H1 (cell line): ENCODE results near the gene ME1. TPM values are rescaled to one million over a fixed set of nuclear protein-coding genes. Genes with fewer than 3 reads are reported as not detected.

Experiments used
- CBX8 ChIP-seq: fragments of 300-800, 300-1000 bp; sonication (generic); IDR thresholded peaks from 2 replicates; pipeline ENCODE4 v1.7.1; 2016; ENCODE audit warnings: low read depth, low read length, borderline replicate concordance
- CHD2 ChIP-seq: IDR thresholded peaks from 2 replicates; pipeline ENCODE4 v1.6.1; 2012; ENCODE audit warnings: low read length, improper control_type of control experiment
- KDM4A ChIP-seq: IDR thresholded peaks from one replicate; pipeline ENCODE4 v1.7.1; 2012; ENCODE audit warnings: low read depth, mild to moderate bottlenecking, moderate library complexity, low read length, inconsistent platforms; ENCODE audit not compliant: severe bottlenecking
- RAD21 ChIP-seq, 2 experiments: IDR thresholded peaks in 1 of 2; conservative IDR thresholded peaks in 1 of 2; 2 replicates each; pipeline ENCODE4 v1.6.1; 2011; ENCODE audit warnings: low read depth in 2 of 2, low read length in 2 of 2, improper control_type of control experiment in 1 of 2, inconsistent platforms in 1 of 2, mild to moderate bottlenecking in 1 of 2, moderate library complexity in 1 of 2
- polyA plus RNA-seq, 7 experiments: library from polyadenylated mRNA; depleted of rRNA in 3 of 7; stranded (reverse) in 5 of 7; unstranded in 2 of 7; fragments of >200 nt in 5 of 7; fragments of 200-250 nt in 2 of 7; gene quantifications; 1 replicate in 5 of 7; 2 replicates in 1 of 7; 4 replicates in 1 of 7; pipeline versions ENCODE4 v1.2.1 to v1.2.3, GENCODE V29; 2011 to 2013; ENCODE audit warnings: missing spikeins in 2 of 7, mixed read lengths in 2 of 7
- total RNA-seq: library from RNA; stranded (reverse); fragmentation: NEBNext Ultra II Directional; extraction: Animal tissue kit (Norgen Biotek cat#: 25700); gene quantifications from 2 replicates; pipeline ENCODE4 v1.2.1, GENCODE V29; 2021

ME1 gene
- total and polyA plus RNA-seq, 2 of the 8 experiments (the other 6 are each of a cell fraction or from before 2014, with no cell fraction given): 1.3 to 3.9 TPM

DNA sequence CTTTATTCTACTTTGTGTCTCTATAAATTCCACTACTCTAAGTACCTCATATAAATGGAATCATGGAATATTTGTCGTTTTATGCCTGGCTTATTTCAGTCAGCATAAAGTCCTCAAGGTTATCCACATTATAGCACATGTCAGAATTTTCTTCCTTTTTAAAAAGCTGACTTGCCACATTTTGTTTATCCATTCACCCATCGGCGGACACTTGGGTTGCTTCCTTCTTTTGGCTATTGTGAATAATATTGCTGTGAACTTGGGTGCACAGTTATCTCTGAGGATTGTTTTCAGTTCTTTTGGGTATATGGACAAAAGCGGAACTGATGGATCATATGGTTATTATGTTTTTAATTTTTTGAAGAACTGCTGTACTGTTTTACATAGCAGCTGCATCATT, 39.1 kb upstream of the ME1 start (continued):
- TF ChIP-seq CHD2: no peak
- no peak for TF ChIP-seq CBX8
- no peak for TF ChIP-seq RAD21 (IDR thresholded peaks at IDR 0.05 in 1 of 2, conservative IDR thresholded peaks at IDR 0.05 in 1 of 2; ENCODE audit: low read depth in 2 of 2, low read length in 2 of 2)
- no peak for TF ChIP-seq KDM4A
